GM06990 (cell line): ENCODE data around the gene KLHL29.

ENCODE experiments used
- DNase-seq: peaks from one replicate; pipeline ENCODE4 v3.0.0-alpha.2; 2011; ENCODE audit not compliant: insufficient read length; ENCODE audit errors: extremely low read depth
- H3K27me3 ChIP-seq: replicated peaks from 2 replicates; pipeline ENCODE4 v1.6.0; 2011; ENCODE audit warnings: low read length; ENCODE audit not compliant: control insufficient read depth, insufficient read depth
- H3K36me3 ChIP-seq: 2 replicates; pipeline ENCODE4 v1.5.1; 2011; ENCODE audit warnings: low read length; ENCODE audit not compliant: control insufficient read depth, insufficient read depth
- H3K4me3 ChIP-seq: replicated peaks from 2 replicates; pipeline ENCODE4 v1.5.1; 2011; ENCODE audit warnings: low read depth, mild to moderate bottlenecking, control low read depth, low read length
- TF ChIP-seq, protein P1 (sequence below): IDR thresholded peaks from 2 replicates; pipeline ENCODE4 v1.5.1; 2011; ENCODE audit warnings: low read length, control low read depth, mild to moderate bottlenecking, inconsistent platforms; ENCODE audit not compliant: insufficient read depth, poor library complexity, severe bottlenecking

Gene KLHL29

DNA sequence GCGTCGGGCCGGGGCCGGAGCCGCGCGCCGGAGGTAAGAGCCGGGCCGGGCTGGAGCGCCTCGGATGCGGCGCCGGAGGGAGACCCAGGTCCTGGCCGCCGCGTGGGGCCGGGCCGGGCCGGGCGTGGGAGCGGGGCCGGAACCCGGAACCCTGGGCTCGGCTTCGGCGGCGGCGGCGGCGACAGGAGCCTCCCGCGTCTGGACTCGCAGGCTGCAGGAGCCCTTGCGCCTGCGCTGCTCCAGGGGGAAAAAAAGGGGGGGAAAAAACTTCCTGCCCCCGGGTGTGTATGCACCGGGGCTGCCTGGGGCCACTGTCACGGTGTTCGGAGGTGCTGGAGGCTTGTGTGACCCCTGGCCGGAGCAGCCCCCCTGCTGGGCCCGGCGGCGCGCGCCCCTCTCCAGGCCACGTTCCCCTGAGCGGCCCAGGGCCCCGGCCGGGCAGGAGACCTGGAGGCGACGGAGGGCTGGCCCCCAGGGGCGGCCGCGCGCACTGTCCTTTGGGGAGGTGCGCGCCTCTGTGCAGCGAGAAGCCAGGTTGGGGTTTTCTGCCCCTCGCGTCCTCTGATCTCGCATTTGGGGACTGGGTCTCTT is 864 bp downstream of the KLHL29 start:
- DNase-seq, result peak; percentile 46
- TF ChIP-seq, protein P1, sequence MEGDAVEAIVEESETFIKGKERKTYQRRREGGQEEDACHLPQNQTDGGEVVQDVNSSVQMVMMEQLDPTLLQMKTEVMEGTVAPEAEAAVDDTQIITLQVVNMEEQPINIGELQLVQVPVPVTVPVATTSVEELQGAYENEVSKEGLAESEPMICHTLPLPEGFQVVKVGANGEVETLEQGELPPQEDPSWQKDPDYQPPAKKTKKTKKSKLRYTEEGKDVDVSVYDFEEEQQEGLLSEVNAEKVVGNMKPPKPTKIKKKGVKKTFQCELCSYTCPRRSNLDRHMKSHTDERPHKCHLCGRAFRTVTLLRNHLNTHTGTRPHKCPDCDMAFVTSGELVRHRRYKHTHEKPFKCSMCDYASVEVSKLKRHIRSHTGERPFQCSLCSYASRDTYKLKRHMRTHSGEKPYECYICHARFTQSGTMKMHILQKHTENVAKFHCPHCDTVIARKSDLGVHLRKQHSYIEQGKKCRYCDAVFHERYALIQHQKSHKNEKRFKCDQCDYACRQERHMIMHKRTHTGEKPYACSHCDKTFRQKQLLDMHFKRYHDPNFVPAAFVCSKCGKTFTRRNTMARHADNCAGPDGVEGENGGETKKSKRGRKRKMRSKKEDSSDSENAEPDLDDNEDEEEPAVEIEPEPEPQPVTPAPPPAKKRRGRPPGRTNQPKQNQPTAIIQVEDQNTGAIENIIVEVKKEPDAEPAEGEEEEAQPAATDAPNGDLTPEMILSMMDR, result no peak
- H3K36me3 ChIP-seq, result no peaks in the 10 kb centered on the region
- no peaks in the 10 kb centered on the region; the same call in 1 of the 2 replicates for H3K27me3 ChIP-seq
- H3K4me3 ChIP-seq, result peak overlapping the region; percentile 76

DNA sequence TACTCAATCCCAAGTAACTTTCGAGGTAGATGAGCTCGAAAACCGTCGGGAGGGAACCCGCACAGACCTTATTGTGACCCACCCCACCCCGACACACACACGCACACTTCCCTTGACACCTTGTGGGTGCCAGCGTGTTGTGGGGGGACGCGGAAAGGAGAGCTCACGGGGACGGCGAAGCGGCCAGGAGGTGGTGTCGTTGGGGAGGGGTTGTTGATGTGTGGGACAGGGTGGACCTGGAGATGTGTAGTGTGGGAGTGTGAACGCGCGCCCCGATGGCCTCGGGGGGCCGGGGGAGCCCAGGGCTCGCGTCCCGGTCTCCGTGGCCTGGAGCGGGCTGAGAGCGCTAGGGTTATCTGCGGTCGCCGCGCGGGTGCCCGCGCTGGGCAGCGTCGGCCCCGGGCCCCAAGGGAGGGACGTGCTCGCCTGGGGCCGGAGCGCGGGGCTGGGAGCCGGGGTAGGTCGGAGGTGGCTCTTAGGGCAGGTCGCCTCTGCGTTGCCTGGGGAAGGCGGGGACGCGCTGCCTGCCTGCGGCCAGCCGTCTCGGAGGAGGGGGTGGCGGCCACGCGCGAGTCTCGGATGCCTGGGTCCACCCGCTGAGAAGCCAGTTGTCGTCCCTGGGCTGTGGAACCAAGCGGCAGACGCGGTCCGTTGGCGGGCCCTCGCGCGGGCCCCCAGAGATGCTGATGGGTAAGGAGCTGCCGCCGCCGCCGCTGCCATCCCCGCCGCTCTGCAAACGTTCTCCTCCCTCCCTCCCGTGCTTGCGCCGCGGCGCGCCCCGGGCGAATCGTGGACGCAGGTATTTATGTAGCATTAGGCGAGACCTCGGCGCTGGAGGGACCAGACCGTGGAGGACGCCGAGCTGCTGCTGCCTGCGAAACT is 1.6 kb downstream of the KLHL29 start:
- peak overlapping the region; percentile 76 for H3K4me3 ChIP-seq
- no peaks in the 10 kb centered on the region for H3K36me3 ChIP-seq
- peak; percentile 71 for DNase-seq
- no peaks in the 10 kb centered on the region; the same call in 1 of the 2 replicates for H3K27me3 ChIP-seq
- TF ChIP-seq, protein P1, result no peak

DNA sequence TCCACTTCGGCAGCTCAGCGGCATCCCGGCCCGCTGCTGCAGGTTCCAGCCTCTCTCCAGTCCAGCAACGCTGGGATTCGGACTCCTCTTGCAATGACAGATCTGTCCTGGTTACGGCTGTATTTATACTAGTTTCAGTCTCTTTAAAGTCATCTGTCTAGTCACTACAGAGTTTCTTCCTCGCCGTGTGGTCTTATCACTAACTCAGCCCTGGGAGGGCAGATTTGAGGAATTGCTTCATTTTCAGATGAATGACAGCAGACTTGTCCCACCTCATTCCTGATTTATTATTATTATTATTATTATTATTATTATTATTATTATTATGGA is 2.2 kb downstream of the KLHL29 start:
- TF ChIP-seq, protein P1, result no peak
- H3K36me3 ChIP-seq, result no peaks in the 10 kb centered on the region
- no peaks in the 10 kb centered on the region; the same call in 1 of the 2 replicates for H3K27me3 ChIP-seq
- H3K4me3 ChIP-seq, result peak overlapping the region; percentile 76
- no peak for DNase-seq

DNA sequence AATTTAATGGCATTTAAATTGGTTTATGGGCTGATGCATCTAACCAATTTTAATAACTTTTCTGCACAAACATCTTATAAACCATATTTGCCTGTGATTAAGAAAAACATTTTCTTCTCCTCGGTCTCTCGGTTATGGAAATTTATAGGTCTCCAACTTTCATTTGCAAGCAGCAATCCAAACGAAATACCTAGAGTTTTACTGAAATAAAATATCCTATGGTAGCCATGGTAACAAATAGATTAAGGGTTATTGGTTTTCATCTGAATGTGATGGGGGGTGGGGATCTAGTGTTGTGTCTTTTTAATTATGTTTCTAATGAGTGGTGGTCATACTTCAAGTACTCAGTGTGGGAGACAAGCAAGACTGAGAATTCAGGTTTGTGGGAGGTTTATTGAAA is 2.9 kb downstream of the KLHL29 start:
- Histone ChIP-seq H3K36me3 (no peaks in the 10 kb centered on the region), H3K4me3 (no peak overlapping the region), H3K27me3 (no peaks in the 10 kb centered on the region; the same call in 1 of the 2 replicates)
- DNase-seq, result no peak
- TF ChIP-seq, protein P1, result no peak

DNA sequence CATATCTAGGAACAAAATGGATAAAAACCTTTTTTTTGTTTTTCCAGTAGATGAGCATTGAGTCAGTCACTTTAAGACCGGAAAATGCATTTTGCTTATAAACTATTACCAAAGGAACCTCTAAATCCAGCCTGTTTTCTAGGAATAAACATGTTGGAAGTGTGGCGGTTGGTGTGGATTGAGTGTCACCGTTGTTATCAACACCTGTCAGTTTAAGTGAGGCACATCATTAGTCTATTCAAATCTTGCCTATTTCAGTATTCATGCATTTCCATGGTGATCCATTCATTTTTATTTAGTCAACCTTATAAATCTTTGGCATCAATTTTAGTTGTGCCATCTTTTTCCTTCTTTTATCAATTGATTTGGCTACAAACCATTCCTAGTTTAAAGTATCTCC is 3.3 kb downstream of the KLHL29 start:
- no peak for DNase-seq
- TF ChIP-seq, protein P1, result no peak
- H3K27me3 ChIP-seq, result no peaks in the 10 kb centered on the region
- H3K4me3 ChIP-seq, result no peak overlapping the region
- H3K36me3 ChIP-seq, result no peaks in the 10 kb centered on the region
